ENCODE measurements around the gene PTPRD. TPM values are rescaled to one million over a fixed set of nuclear protein-coding genes. Genes with fewer than 3 reads are reported as not detected.

PTPRD gene
- total and polyA plus RNA-seq, 7 experiments from 2014 or later = 0.71 TPM; not detected in 6

DNA sequence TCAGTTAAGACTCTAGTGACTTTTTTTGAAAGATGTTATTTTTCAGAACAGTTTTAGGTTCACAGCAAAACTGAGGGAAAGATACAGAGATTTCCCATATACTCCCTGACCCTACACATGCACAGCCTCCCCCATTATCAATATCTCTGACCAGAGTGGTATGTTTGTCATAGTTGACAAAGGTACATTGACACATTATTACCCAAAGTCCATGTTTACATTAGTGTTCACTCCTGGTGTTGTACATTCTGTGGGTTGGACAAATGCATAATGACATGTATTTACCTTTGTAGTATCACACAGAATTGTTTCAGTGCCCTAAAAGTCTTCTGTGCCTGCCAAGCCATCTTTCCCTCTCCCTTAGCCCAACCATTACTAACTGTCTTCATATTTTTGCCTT, 2342.6 kb downstream of the PTPRD start:
- no peak for DNase-seq
- ChIA-PET POLR2A (no interaction called here), CTCF (no interaction called here)
- H3K4me1 ChIP-seq (ENCODE audit: control insufficient read depth in 2 of 2, insufficient read depth in 2 of 2, low read length in 2 of 2) = no peaks in the 10 kb centered on the region
- H3K9me3 Mint-ChIP-seq = peaks cover 0 to 6% (median 0%) of the 10 kb centered on the region in 11 donors
- no peaks in the 10 kb centered on the region for H3K36me3 ChIP-seq (ENCODE audit: control insufficient read depth in 2 of 3, insufficient read depth in 3 of 3, low read length in 3 of 3)
- no peak for ATAC-seq
- H3K27me3 ChIP-seq (ENCODE audit: control insufficient read depth in 2 of 2, insufficient read depth in 2 of 2, low read length in 2 of 2) = no peaks in the 10 kb centered on the region
- H3K27ac ChIP-seq (ENCODE audit: low read depth, low read length) = no peak overlapping the region
- H3K27ac Mint-ChIP-seq = no peak overlapping the region
- H3K9me3 ChIP-seq (ENCODE audit: control insufficient read depth in 2 of 3, low read length in 3 of 3) = no peaks in the 10 kb centered on the region
- intact Hi-C loops (cut with micrococcal nuclease) = no loop called here
- no peaks in the 10 kb centered on the region for H3K4me1 Mint-ChIP-seq
- H3K36me3 Mint-ChIP-seq = no peaks in the 10 kb centered on the region
- no peak overlapping the region for H3K4me3 ChIP-seq (ENCODE audit: low read length)
- H3K4me3 Mint-ChIP-seq = no peak overlapping the region
- peaks cover 0 to 9% (median 3%) of the 10 kb centered on the region in 5 donors for H3K27me3 Mint-ChIP-seq

DNA sequence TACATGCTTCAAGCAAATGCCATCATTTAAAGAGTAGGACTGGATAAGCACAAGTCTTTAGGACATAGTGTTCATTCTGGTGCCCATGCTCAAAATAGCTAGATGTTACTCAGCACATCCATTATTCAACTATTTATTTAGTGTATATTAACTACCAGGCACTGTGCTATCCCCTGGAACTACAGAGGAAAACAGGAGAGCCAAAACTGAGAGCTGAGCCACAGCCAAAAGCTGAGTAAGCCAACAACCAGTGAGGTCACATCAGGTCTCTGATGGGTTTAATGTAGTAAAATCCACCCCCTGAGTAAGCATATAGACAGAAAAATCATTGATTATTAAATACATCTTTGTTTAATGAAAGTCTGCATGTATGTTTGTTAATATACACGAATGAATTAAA, 2343.9 kb downstream of the PTPRD start:
- Histone ChIP-seq H3K9me3 (ENCODE audit: control insufficient read depth in 2 of 3, low read length in 3 of 3) (no peaks in the 10 kb centered on the region), H3K4me1 (ENCODE audit: control insufficient read depth in 2 of 2, insufficient read depth in 2 of 2, low read length in 2 of 2) (no peaks in the 10 kb centered on the region), H3K4me3 (ENCODE audit: low read length) (no peak overlapping the region), H3K27ac (ENCODE audit: low read depth, low read length) (no peak overlapping the region), H3K36me3 (ENCODE audit: control insufficient read depth in 2 of 3, insufficient read depth in 3 of 3, low read length in 3 of 3) (no peaks in the 10 kb centered on the region), H3K27me3 (ENCODE audit: control insufficient read depth in 2 of 2, insufficient read depth in 2 of 2, low read length in 2 of 2) (no peaks in the 10 kb centered on the region)
- no peak for ATAC-seq
- Mint-ChIP-seq H3K4me1 (no peaks in the 10 kb centered on the region), H3K36me3 (no peaks in the 10 kb centered on the region), H3K4me3 (no peak overlapping the region), H3K9me3 (peaks cover 0 to 3% (median 0%) of the 10 kb centered on the region in 11 donors), H3K27me3 (peaks cover 0 to 8% (median 3%) of the 10 kb centered on the region in 5 donors), H3K27ac (no peak overlapping the region)
- CTCF ChIA-PET = no interaction called here
- intact Hi-C loops (cut with micrococcal nuclease) = loop anchor here in 1 of 2 donors (5.0 kb wide), 1 partner anchor 92 kb away; no protein-coding TSS in a partner anchor
- POLR2A ChIA-PET = no interaction called here
- no peak for DNase-seq

DNA sequence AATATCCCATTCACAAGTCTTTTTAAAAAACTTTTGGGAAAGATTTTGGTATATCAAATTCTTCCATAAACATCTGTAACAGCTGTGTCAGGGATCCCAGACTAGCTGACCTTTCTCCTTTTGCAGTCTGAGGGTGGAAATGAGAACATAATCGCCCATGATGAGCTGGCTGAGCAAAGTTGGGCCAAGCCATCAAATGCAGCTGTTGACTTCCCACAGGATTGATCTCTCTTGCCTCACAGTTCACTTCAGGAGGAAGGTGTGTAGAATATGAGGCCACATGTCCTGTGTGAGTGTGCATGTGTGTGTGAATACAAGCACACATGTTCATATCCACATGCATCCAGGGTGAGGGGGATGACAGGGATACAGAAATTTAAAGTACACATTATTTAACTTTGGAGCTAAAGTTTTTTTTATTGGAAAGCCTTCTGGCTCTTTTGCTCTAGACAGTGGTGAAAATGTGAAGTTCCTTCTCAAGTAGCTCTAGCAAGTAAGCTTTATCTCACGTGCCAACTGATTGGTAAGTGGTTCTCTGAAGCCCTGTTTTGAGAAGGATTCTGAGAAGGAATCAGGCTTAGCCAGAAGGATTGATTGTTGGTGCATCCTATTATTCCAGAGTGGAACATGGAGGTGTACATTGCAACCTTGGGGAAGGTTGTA, 2344.5 kb downstream of the PTPRD start:
- POLR2A ChIA-PET = no interaction called here
- peaks cover 0 to 8% (median 3%) of the 10 kb centered on the region in 5 donors for H3K27me3 Mint-ChIP-seq
- no peak for DNase-seq
- H3K4me3 Mint-ChIP-seq = no peak overlapping the region
- no peaks in the 10 kb centered on the region for H3K27me3 ChIP-seq (ENCODE audit: control insufficient read depth in 2 of 2, insufficient read depth in 2 of 2, low read length in 2 of 2)
- no peak overlapping the region for H3K27ac ChIP-seq (ENCODE audit: low read depth, low read length)
- no peak overlapping the region for H3K27ac Mint-ChIP-seq
- no peaks in the 10 kb centered on the region for H3K9me3 ChIP-seq (ENCODE audit: control insufficient read depth in 2 of 3, low read length in 3 of 3)
- intact Hi-C loops (cut with micrococcal nuclease) = loop anchor here in 1 of 2 donors (5.0 kb wide), 1 partner anchor 91 kb away; no protein-coding TSS in a partner anchor
- no peaks in the 10 kb centered on the region for H3K4me1 Mint-ChIP-seq
- H3K36me3 Mint-ChIP-seq = no peaks in the 10 kb centered on the region
- CTCF ChIA-PET = no interaction called here
- no peaks in the 10 kb centered on the region for H3K36me3 ChIP-seq (ENCODE audit: control insufficient read depth in 2 of 3, insufficient read depth in 3 of 3, low read length in 3 of 3)
- no peak for ATAC-seq
- H3K9me3 Mint-ChIP-seq = peaks cover 0 to 3% (median 0%) of the 10 kb centered on the region in 11 donors
- no peaks in the 10 kb centered on the region for H3K4me1 ChIP-seq (ENCODE audit: control insufficient read depth in 2 of 2, insufficient read depth in 2 of 2, low read length in 2 of 2)
- no peak overlapping the region for H3K4me3 ChIP-seq (ENCODE audit: low read length)

DNA sequence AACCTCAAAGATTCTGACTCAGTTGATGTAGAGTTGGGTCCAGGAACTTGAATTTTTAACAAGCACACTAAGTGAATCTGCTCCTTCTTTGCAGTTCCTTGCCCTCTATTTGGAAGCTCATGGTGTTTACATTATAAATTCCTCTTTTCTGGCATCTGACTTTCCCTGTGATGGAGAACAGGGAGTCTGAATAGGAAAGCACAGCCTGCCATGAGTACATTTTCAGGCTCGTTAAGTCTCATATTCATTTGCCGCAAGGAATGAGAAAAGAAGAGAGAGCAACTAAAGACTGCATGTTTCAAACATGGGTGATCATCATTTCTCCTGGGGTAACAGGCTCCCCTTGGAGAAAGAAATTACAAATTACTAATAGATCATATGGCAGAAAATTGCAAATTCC, 2345.2 kb downstream of the PTPRD start:
- Mint-ChIP-seq H3K27ac (no peak overlapping the region), H3K36me3 (no peaks in the 10 kb centered on the region), H3K27me3 (peaks cover 0 to 8% (median 3%) of the 10 kb centered on the region in 5 donors), H3K9me3 (peaks cover 0 to 3% (median 0%) of the 10 kb centered on the region in 11 donors), H3K4me1 (no peaks in the 10 kb centered on the region), H3K4me3 (no peak overlapping the region)
- DNase-seq = no peak
- Histone ChIP-seq H3K27me3 (ENCODE audit: control insufficient read depth in 2 of 2, insufficient read depth in 2 of 2, low read length in 2 of 2) (no peaks in the 10 kb centered on the region), H3K36me3 (ENCODE audit: control insufficient read depth in 2 of 3, insufficient read depth in 3 of 3, low read length in 3 of 3) (no peaks in the 10 kb centered on the region), H3K27ac (ENCODE audit: low read depth, low read length) (no peak overlapping the region), H3K9me3 (ENCODE audit: control insufficient read depth in 2 of 3, low read length in 3 of 3) (no peaks in the 10 kb centered on the region), H3K4me3 (ENCODE audit: low read length) (no peak overlapping the region), H3K4me1 (ENCODE audit: control insufficient read depth in 2 of 2, insufficient read depth in 2 of 2, low read length in 2 of 2) (no peaks in the 10 kb centered on the region)
- POLR2A ChIA-PET = no interaction called here
- ATAC-seq = no peak
- CTCF ChIA-PET = no interaction called here
- intact Hi-C loops (cut with micrococcal nuclease) = loop anchor here in 1 of 2 donors (5.0 kb wide), 1 partner anchor 90 kb away; no protein-coding TSS in a partner anchor

DNA sequence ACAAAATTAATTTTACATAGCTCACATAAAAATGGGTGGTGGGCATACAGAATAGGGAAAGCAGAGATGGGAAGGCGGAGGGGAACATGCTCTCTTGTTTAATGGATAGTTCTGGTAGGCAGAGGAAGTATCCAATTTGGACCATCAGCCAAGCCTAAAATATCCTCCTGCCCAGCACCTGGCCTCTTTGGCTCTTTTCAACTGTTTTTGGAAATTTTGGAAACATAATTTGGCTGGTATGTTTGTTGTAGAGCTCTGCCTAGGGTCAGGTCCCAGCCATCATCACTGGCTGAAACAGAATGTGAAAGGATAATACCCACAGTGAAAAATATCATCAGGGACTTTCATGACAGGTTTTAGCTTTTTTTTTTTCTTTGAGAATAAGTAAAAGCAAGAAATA, 2345.9 kb downstream of the PTPRD start:
- intact Hi-C loops (cut with micrococcal nuclease) = loop anchor here in 1 of 2 donors (5.0 kb wide), 1 partner anchor 90 kb away; no protein-coding TSS in a partner anchor
- no peaks in the 10 kb centered on the region for H3K4me1 ChIP-seq (ENCODE audit: control insufficient read depth in 2 of 2, insufficient read depth in 2 of 2, low read length in 2 of 2)
- Mint-ChIP-seq H3K4me3 (no peak overlapping the region), H3K9me3 (no peaks in the 10 kb centered on the region), H3K4me1 (peaks cover 0 to under 1% (median 0%) of the 10 kb centered on the region in 7 donors), H3K36me3 (no peaks in the 10 kb centered on the region), H3K27ac (no peak overlapping the region), H3K27me3 (peaks cover 0 to 8% (median 3%) of the 10 kb centered on the region in 5 donors)
- no peak for ATAC-seq
- no peak overlapping the region for H3K4me3 ChIP-seq (ENCODE audit: low read length)
- no peaks in the 10 kb centered on the region for H3K9me3 ChIP-seq (ENCODE audit: control insufficient read depth in 2 of 3, low read length in 3 of 3)
- no peak overlapping the region for H3K27ac ChIP-seq (ENCODE audit: low read depth, low read length)
- POLR2A ChIA-PET = no interaction called here
- no peak for DNase-seq
- no peaks in the 10 kb centered on the region for H3K27me3 ChIP-seq (ENCODE audit: control insufficient read depth in 2 of 2, insufficient read depth in 2 of 2, low read length in 2 of 2)
- CTCF ChIA-PET = no interaction called here
- no peaks in the 10 kb centered on the region for H3K36me3 ChIP-seq (ENCODE audit: control insufficient read depth in 2 of 3, insufficient read depth in 3 of 3, low read length in 3 of 3)

DNA sequence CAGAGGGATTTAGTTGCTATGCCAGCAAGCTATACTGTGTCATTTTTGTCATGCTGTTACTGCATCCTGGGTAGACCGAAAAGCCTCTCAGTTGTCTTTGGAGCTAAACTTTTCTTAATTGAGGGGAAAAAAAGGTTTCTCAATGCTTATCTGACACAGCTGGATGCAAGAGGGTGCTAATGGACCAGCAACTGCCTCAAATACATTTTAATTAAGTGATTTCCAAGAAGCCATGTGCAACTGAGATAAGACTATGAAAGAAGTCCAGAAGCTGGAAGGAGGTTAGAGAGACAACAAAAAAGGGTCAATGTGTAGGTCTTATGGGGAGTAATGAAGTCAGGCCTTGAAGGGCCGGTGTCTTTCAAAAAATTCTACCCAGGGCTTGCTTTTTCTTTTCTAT, 2347.5 kb downstream of the PTPRD start:
- H3K9me3 Mint-ChIP-seq = no peaks in the 10 kb centered on the region

More for the DNA sequence above, 2347.5 kb downstream of the PTPRD start:
- no peaks in the 10 kb centered on the region for H3K4me1 ChIP-seq (ENCODE audit: control insufficient read depth in 2 of 2, insufficient read depth in 2 of 2, low read length in 2 of 2)
- Mint-ChIP-seq H3K4me1 (peaks cover 0 to 2% (median 0%) of the 10 kb centered on the region in 7 donors), H3K27me3 (peaks cover 0 to 8% (median 3%) of the 10 kb centered on the region in 5 donors), H3K27ac (no peak overlapping the region), H3K4me3 (no peak overlapping the region), H3K36me3 (no peaks in the 10 kb centered on the region)
- no peak overlapping the region for H3K27ac ChIP-seq (ENCODE audit: low read depth, low read length)
- intact Hi-C loops (cut with micrococcal nuclease) = loop anchor here in 1 of 2 donors (5.0 kb wide), 1 partner anchor 88 kb away; no protein-coding TSS in a partner anchor
- H3K27me3 ChIP-seq (ENCODE audit: control insufficient read depth in 2 of 2, insufficient read depth in 2 of 2, low read length in 2 of 2) = no peaks in the 10 kb centered on the region
- no peaks in the 10 kb centered on the region for H3K9me3 ChIP-seq (ENCODE audit: control insufficient read depth in 2 of 3, low read length in 3 of 3)
- H3K4me3 ChIP-seq (ENCODE audit: low read length) = no peak overlapping the region
- ChIA-PET POLR2A (no interaction called here), CTCF (no interaction called here)
- no peaks in the 10 kb centered on the region for H3K36me3 ChIP-seq (ENCODE audit: control insufficient read depth in 2 of 3, insufficient read depth in 3 of 3, low read length in 3 of 3)
- DNase-seq (no peak), ATAC-seq (no peak)
